Liver (tissue), 9 donors: ENCODE measurements around the gene RGS3. TPM values are rescaled to one million over a fixed set of nuclear protein-coding genes. Genes with fewer than 3 reads are reported as not detected.
A peak's percentile ranks its signal among the peaks of the same experiment; 100 is the strongest.

ENCODE experiments used
- DNase-seq: peaks from one replicate; pipeline ENCODE4 v3.0.0-alpha.2; 2017; ENCODE audit warnings: low spot score
- H3K27ac ChIP-seq, 2 donors: one replicate each; pipeline ENCODE4 v1.7.0; 2013; ENCODE audit warnings: inconsistent platforms in 2 of 2, low read length in 2 of 2, control low read depth in 1 of 2, low read depth in 1 of 2, mild to moderate bottlenecking in 1 of 2
- H3K27me3 ChIP-seq, 4 donors: one replicate each; pipeline versions ENCODE4 v1.6.1 to v1.7.0; 2013; ENCODE audit warnings: low read length in 3 of 4, inconsistent platforms in 1 of 4, mild to moderate bottlenecking in 1 of 4, moderate library complexity in 1 of 4; ENCODE audit not compliant: control insufficient read depth in 4 of 4, insufficient read depth in 4 of 4
- H3K36me3 ChIP-seq, 4 donors: one replicate each; pipeline versions ENCODE4 v1.6.1 to v1.7.0; 2013; ENCODE audit warnings: low read length in 3 of 4, mild to moderate bottlenecking in 3 of 4, low read depth in 1 of 4, moderate library complexity in 1 of 4; ENCODE audit not compliant: control insufficient read depth in 4 of 4, insufficient read depth in 3 of 4
- H3K4me1 ChIP-seq, 4 donors: one replicate each; pipeline versions ENCODE4 v1.6.1 to v1.7.0; 2013; ENCODE audit warnings: low read length in 3 of 4, mild to moderate bottlenecking in 3 of 4, moderate library complexity in 1 of 4; ENCODE audit not compliant: control insufficient read depth in 4 of 4, insufficient read depth in 4 of 4
- H3K4me3 ChIP-seq, 3 donors: one replicate each; pipeline versions ENCODE4 v1.6.1 to v1.7.0; 2013; ENCODE audit warnings: low read length in 3 of 3, control low read depth in 1 of 3, low read depth in 1 of 3, mild to moderate bottlenecking in 1 of 3
- H3K9ac ChIP-seq, 2 donors: one replicate each; pipeline ENCODE4 v1.7.0; 2013; ENCODE audit warnings: low read length in 2 of 2, mild to moderate bottlenecking in 2 of 2, moderate library complexity in 2 of 2, control low read depth in 1 of 2, low read depth in 1 of 2
- H3K9me3 ChIP-seq, 4 donors: one replicate each; pipeline versions ENCODE4 v1.6.1 to v1.7.0; 2013; ENCODE audit warnings: low read length in 3 of 4; ENCODE audit not compliant: control insufficient read depth in 4 of 4
- ATF3 ChIP-seq: IDR thresholded peaks from 2 replicates; pipeline ENCODE4 v1.6.1; 2016; ENCODE audit warnings: antibody characterized with exemption
- EGR1 ChIP-seq, 2 donors: IDR thresholded peaks; 2 replicates each; pipeline ENCODE4 v1.6.1; 2016 to 2018; ENCODE audit warnings: antibody characterized with exemption in 2 of 2, low read depth in 2 of 2
- FOXA1 ChIP-seq: IDR thresholded peaks from 2 replicates; pipeline ENCODE4 v1.6.1; 2016; ENCODE audit warnings: antibody characterized with exemption
- FOXA2 ChIP-seq: IDR thresholded peaks from 2 replicates; pipeline ENCODE4 v1.6.1; 2016; ENCODE audit warnings: antibody characterized with exemption
- GABPA ChIP-seq, 2 donors: IDR thresholded peaks in 1 of 2; conservative IDR thresholded peaks in 1 of 2; 2 replicates each; pipeline ENCODE4 v1.6.1; 2016; ENCODE audit warnings: antibody characterized with exemption in 2 of 2, mild to moderate bottlenecking in 1 of 2, moderate library complexity in 1 of 2
- HNF4A ChIP-seq, 2 donors: conservative IDR thresholded peaks; 2 replicates each; pipeline ENCODE4 v1.6.1; 2016; ENCODE audit warnings: antibody characterized with exemption in 2 of 2, mild to moderate bottlenecking in 2 of 2
- HNF4G ChIP-seq: IDR thresholded peaks from 2 replicates; pipeline ENCODE4 v1.6.1; 2016; ENCODE audit warnings: antibody characterized with exemption
- JUND ChIP-seq, 2 donors: IDR thresholded peaks; 2 replicates each; pipeline ENCODE4 v1.6.1; 2016; ENCODE audit warnings: antibody characterized with exemption in 2 of 2
- MAX ChIP-seq: IDR thresholded peaks from 2 replicates; pipeline ENCODE4 v1.6.1; 2016; ENCODE audit warnings: antibody characterized with exemption
- NR2F2 ChIP-seq: IDR thresholded peaks from 2 replicates; pipeline ENCODE4 v1.6.1; 2016; ENCODE audit warnings: antibody characterized with exemption
- RAD21 ChIP-seq, 2 donors: IDR thresholded peaks; 2 replicates each; pipeline ENCODE4 v1.6.1; 2016; ENCODE audit warnings: antibody characterized with exemption in 2 of 2, mild to moderate bottlenecking in 2 of 2
- RXRA ChIP-seq, 2 donors: IDR thresholded peaks; 2 replicates each; pipeline ENCODE4 v1.6.1; 2017 to 2018; ENCODE audit warnings: antibody characterized with exemption in 2 of 2, mild to moderate bottlenecking in 1 of 2
- SP1 ChIP-seq: IDR thresholded peaks from 2 replicates; pipeline ENCODE4 v1.6.1; 2018; ENCODE audit warnings: antibody characterized with exemption, mild to moderate bottlenecking
- TAF1 ChIP-seq: conservative IDR thresholded peaks from 2 replicates; pipeline ENCODE4 v1.6.1; 2016; ENCODE audit warnings: antibody characterized with exemption, mild to moderate bottlenecking
- YY1 ChIP-seq: IDR thresholded peaks from 2 replicates; pipeline ENCODE4 v1.6.1; 2016; ENCODE audit warnings: antibody characterized with exemption, mild to moderate bottlenecking
- ZBTB33 ChIP-seq: IDR thresholded peaks from 2 replicates; pipeline ENCODE4 v1.6.1; 2016; ENCODE audit warnings: antibody characterized with exemption
- WGBS: extraction: QIAGEN DNeasy Blood & Tissue Kit; methylation state at CpG from one replicate; pipeline ENCODE4 v1.1.7; 2013; 5-methylcytosine and 5-hydroxymethylcytosine counted together
- polyA plus RNA-seq, 2 donors: library from polyadenylated mRNA; stranded (reverse) in 1 of 2; unstranded in 1 of 2; fragments of 200-250 nt in 1 of 2; fragments of >200 nt in 1 of 2; fragmentation: Nextera tagmentation in 1 of 2; extraction: Ambion mirVana in 1 of 2; gene quantifications; one replicate each; pipeline versions ENCODE4 v1.2.1 to v1.2.3, GENCODE V29; 2013 to 2015
- total RNA-seq, 2 donors: library from RNA; depleted of rRNA; stranded (reverse); fragments of >200 nt; gene quantifications; one replicate each; pipeline ENCODE4 v1.2.3, GENCODE V29; 2014
- TF ChIP-seq, protein P1 (sequence below): fragments of 150-350 bp; IDR thresholded peaks from 2 replicates; pipeline ENCODE4 v1.5.1; 2017; ENCODE audit warnings: improper control_type of control experiment, low read depth, low read length; ENCODE audit not compliant: missing input control
- TF ChIP-seq, protein P2 (sequence below): IDR thresholded peaks from 2 replicates; pipeline ENCODE4 v1.6.1; 2016; ENCODE audit warnings: antibody characterized with exemption, mild to moderate bottlenecking
- donor health status: healthy.
- donor health status: healthy.
- donor health status: healthy.
- donor health status: healthy.
- donor health status: healthy.

Gene RGS3
- total and polyA plus RNA-seq, 4 donors = 13.0 to 65.0 (median 28.3) TPM

- Histone ChIP-seq H3K9ac (no peak overlapping the region), H3K9me3 (no peaks in the 10 kb centered on the region), H3K27ac (peak overlapping the region; percentile 9 to 18), H3K27me3 (no peaks in the 10 kb centered on the region), H3K36me3 (no peaks in the 10 kb centered on the region), H3K4me1 (peaks cover 14 to 23% (median 20%) of the 10 kb centered on the region in 4 donors), H3K4me3 (peak overlapping the region in 2 of 3 donors; percentile 16 to 27)
- WGBS = 88% methylated on average over 20 of the region's 20 CpGs
- DNase-seq = no peak
- TF ChIP-seq RXRA (IDR thresholded peaks at IDR 0.05) (no peak), SP1 (no peak), JUND (IDR thresholded peaks at IDR 0.05) (no peak), EGR1 (IDR thresholded peaks at IDR 0.05; ENCODE audit: low read depth in 2 of 2) (no peak), ZBTB33 (no peak), HNF4G (no peak), MAX (no peak), GABPA (IDR thresholded peaks at IDR 0.05 in 1 of 2, conservative IDR thresholded peaks at IDR 0.05 in 1 of 2) (no peak), HNF4A (conservative IDR thresholded peaks at IDR 0.05) (no peak), YY1 (no peak), RAD21 (IDR thresholded peaks at IDR 0.05) (peak in 1 of 2 donors; percentile 11), NR2F2 (peak; percentile 97), FOXA1 (no peak), ATF3 (no peak), FOXA2 (no peak), TAF1 (peak; percentile 29)
- TF ChIP-seq, protein P1, sequence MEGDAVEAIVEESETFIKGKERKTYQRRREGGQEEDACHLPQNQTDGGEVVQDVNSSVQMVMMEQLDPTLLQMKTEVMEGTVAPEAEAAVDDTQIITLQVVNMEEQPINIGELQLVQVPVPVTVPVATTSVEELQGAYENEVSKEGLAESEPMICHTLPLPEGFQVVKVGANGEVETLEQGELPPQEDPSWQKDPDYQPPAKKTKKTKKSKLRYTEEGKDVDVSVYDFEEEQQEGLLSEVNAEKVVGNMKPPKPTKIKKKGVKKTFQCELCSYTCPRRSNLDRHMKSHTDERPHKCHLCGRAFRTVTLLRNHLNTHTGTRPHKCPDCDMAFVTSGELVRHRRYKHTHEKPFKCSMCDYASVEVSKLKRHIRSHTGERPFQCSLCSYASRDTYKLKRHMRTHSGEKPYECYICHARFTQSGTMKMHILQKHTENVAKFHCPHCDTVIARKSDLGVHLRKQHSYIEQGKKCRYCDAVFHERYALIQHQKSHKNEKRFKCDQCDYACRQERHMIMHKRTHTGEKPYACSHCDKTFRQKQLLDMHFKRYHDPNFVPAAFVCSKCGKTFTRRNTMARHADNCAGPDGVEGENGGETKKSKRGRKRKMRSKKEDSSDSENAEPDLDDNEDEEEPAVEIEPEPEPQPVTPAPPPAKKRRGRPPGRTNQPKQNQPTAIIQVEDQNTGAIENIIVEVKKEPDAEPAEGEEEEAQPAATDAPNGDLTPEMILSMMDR = no peak
- TF ChIP-seq, protein P2, sequence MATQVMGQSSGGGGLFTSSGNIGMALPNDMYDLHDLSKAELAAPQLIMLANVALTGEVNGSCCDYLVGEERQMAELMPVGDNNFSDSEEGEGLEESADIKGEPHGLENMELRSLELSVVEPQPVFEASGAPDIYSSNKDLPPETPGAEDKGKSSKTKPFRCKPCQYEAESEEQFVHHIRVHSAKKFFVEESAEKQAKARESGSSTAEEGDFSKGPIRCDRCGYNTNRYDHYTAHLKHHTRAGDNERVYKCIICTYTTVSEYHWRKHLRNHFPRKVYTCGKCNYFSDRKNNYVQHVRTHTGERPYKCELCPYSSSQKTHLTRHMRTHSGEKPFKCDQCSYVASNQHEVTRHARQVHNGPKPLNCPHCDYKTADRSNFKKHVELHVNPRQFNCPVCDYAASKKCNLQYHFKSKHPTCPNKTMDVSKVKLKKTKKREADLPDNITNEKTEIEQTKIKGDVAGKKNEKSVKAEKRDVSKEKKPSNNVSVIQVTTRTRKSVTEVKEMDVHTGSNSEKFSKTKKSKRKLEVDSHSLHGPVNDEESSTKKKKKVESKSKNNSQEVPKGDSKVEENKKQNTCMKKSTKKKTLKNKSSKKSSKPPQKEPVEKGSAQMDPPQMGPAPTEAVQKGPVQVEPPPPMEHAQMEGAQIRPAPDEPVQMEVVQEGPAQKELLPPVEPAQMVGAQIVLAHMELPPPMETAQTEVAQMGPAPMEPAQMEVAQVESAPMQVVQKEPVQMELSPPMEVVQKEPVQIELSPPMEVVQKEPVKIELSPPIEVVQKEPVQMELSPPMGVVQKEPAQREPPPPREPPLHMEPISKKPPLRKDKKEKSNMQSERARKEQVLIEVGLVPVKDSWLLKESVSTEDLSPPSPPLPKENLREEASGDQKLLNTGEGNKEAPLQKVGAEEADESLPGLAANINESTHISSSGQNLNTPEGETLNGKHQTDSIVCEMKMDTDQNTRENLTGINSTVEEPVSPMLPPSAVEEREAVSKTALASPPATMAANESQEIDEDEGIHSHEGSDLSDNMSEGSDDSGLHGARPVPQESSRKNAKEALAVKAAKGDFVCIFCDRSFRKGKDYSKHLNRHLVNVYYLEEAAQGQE = no peak
Measured at GRCh38 chr9:113501129-113501686, 37.7 kb downstream of the RGS3 start.
